ENCODE data around the gene RAB8A.

DNA sequence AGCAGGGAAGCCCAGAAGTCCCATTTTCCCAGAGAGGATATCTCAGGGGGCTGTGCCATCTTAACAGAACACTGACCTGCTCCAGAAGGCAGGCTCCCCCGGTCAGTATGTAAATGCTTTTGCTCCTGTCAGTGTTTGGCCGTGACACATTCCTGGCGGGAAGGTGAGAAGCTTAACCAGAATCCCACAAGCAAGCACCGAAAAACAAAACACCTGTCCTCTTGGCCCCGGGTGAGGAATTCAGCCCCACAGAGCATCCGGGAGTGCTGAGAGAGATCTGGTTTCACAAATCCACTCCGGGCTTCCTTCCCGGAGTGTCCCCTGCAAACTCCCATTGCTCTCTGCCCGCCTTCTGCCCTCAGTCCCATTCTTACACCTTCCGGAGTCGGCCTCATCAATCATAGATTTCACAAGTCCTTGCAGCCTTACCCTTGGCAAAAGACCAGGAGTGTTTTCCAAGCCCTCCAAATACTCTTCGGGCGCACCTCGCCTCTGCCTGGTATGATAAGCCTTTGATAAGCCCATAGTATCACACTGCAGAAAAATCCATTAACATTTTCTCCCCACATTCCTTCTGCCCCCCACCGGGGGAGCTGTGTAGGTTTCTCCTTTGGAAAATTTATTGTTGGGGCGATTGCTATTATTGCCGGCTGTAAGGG lies 23.2 kb upstream of the RAB8A start:
- TF ChIP-seq, protein P1, sequence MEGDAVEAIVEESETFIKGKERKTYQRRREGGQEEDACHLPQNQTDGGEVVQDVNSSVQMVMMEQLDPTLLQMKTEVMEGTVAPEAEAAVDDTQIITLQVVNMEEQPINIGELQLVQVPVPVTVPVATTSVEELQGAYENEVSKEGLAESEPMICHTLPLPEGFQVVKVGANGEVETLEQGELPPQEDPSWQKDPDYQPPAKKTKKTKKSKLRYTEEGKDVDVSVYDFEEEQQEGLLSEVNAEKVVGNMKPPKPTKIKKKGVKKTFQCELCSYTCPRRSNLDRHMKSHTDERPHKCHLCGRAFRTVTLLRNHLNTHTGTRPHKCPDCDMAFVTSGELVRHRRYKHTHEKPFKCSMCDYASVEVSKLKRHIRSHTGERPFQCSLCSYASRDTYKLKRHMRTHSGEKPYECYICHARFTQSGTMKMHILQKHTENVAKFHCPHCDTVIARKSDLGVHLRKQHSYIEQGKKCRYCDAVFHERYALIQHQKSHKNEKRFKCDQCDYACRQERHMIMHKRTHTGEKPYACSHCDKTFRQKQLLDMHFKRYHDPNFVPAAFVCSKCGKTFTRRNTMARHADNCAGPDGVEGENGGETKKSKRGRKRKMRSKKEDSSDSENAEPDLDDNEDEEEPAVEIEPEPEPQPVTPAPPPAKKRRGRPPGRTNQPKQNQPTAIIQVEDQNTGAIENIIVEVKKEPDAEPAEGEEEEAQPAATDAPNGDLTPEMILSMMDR (IDR thresholded peaks at IDR 0.05 in 8 of 11, conservative IDR thresholded peaks at IDR 0.05 in 3 of 11): no peak
- TF ChIP-seq POLR2AphosphoS5 (IDR thresholded peaks at IDR 0.05): peak in 2 of 3 donors; percentile 47 to 71
